ENCODE data around the gene CLPX.
"Not testable (repeated sequence)": the region's sequence is repeated elsewhere in the genome, so short reads cannot be mapped to it uniquely, and the experiment has no call there.

CLPX gene

DNA sequence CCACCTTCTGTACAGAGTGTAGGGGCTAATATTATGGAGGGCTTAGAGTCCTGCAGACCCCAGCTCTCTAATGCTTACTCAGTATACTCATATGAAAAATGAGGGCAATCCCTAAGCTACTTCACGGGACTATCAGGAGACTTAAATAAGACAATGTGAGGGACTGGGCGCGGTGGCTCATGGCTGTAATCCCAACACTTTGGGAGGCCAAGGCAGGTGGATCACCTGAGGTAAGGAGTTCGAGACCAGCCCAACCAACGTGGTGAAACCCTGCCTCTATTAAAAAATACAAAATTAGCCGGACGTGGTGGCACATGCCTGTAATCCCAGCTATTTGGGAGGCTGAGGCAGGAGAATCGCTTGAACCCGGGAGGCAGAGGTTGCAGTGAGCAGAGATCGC is 85.3 kb downstream of the CLPX start:
- not testable (repeated sequence) for DNase-seq

GRCh38 chr15:65099336-65099735 is 85.8 kb downstream of the CLPX start:
- no peak for DNase-seq

Measured in NCI-H2171 (cell line).